ENCODE measurements around the gene AKR7A3.
"Not testable (repeated sequence)": the region's sequence is repeated elsewhere in the genome, so short reads cannot be mapped to it uniquely, and the experiment has no call there.

Gene AKR7A3

DNA sequence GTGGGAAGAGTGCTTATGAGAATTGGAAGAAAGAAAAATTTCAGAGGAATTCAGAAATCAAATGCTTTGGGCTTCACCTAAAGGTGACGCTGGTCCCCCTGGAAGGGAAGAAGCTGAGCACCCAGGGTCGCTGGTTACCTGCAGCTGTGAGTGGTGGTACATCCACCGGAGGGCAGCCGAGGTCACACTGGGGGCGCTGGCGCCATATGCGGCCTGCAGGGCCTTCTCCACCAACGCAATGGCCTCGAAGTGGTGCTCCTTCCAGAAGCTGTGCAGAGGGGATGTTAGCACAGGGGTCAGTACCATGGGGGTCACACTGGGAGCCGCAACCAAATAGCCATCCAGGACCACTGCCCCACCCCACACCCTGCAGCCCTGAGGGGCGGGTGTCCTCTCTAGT lies 17.3 kb upstream of the AKR7A3 start:
- DNase-seq (ENCODE audit: extremely low read depth, low read depth), result no peak

DNA sequence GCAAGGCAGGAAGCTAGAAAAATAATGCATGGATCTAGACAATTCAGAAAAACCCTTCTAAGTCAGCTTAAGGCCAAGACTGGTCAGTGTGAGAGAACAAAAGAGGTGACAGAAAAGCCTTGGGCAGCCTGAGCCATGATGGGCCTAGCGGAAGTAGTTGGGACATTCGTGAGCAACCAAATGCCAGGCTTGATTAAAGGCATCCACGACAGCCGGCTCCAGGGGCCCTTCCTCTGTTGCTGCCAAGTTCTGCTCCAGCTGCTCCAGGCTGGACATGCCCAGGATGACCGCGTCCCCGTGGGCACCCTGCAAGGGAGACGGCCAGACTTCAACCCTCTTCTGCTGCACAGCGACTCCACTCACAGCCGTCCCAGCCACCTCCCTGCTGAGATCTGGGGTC lies 15.5 kb upstream of the AKR7A3 start:
- not testable (repeated sequence) for DNase-seq (ENCODE audit: extremely low read depth, low read depth)

More for the DNA sequence above, 17.3 kb upstream of the AKR7A3 start:
- TF ChIP-seq, protein P1, sequence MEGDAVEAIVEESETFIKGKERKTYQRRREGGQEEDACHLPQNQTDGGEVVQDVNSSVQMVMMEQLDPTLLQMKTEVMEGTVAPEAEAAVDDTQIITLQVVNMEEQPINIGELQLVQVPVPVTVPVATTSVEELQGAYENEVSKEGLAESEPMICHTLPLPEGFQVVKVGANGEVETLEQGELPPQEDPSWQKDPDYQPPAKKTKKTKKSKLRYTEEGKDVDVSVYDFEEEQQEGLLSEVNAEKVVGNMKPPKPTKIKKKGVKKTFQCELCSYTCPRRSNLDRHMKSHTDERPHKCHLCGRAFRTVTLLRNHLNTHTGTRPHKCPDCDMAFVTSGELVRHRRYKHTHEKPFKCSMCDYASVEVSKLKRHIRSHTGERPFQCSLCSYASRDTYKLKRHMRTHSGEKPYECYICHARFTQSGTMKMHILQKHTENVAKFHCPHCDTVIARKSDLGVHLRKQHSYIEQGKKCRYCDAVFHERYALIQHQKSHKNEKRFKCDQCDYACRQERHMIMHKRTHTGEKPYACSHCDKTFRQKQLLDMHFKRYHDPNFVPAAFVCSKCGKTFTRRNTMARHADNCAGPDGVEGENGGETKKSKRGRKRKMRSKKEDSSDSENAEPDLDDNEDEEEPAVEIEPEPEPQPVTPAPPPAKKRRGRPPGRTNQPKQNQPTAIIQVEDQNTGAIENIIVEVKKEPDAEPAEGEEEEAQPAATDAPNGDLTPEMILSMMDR (IDR thresholded peaks at IDR 0.05; ENCODE audit: low read depth, low read length), result no peak

DNA sequence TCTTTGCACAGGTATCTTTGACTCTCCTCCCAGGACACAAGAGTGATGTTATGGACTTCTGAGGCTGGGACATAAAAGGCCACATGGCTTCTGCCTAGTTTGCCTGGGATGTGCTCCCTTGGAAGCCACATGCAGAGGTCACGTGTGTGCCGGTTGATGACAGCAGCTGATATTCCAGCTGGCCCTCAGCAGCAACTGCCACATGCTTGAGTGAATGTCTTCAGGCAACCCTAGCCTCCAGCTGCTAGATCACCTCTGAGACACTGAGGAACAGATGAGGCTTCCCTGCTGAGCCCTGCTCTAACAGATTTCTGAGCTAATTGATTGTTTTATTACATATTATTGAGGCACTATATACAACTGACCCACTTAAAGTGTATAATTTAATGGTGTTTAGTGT lies 11.6 kb upstream of the AKR7A3 start:
- TF ChIP-seq, protein P1 (IDR thresholded peaks at IDR 0.05; ENCODE audit: low read depth, low read length), result no peak
- no peak for DNase-seq (ENCODE audit: extremely low read depth, low read depth)

DNA sequence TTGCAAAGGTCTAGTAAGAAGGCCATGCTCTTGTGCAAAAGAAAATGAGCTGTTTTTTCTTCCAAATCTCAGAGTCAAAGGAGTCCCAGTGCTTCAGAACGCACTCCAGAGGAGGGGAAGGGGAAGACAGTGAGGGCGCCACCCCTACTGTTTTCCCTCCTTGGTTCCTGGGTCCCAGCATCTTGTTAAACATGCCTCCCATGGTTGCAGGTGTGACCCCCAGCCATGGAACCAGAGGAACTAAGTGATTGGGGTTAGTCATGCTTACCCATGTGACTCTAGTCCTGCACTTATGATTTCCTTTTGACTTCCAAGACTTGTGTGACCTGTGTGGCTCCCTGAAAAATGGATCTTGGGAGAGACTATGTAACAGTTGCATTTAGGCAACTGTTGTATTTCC lies 6.1 kb upstream of the AKR7A3 start:
- no peak for DNase-seq (ENCODE audit: extremely low read depth, low read depth)
- TF ChIP-seq, protein P1 (IDR thresholded peaks at IDR 0.05; ENCODE audit: low read depth, low read length), result no peak

DNA sequence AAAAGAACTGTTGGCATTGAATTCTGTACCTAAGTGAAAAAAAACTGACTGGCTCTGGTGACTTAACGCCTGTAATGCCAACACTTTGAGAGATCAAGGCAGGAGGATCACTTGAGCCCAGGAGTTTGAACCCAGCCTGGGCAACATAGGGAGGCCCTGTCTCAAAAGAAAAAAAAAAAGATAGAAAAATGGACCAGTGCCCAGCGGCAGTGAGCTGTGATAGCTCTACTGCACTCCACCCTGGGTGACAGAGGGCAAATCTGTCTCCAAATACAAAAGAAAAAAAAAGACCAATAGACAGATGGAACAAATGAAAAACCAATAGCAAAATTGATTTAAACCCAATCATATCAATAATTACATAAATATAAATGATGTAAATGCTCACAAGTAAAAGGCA lies 674 bp upstream of the AKR7A3 start:
- TF ChIP-seq, protein P1 (IDR thresholded peaks at IDR 0.05; ENCODE audit: low read depth, low read length), result no peak
- no peak for DNase-seq (ENCODE audit: extremely low read depth, low read depth)

DNA sequence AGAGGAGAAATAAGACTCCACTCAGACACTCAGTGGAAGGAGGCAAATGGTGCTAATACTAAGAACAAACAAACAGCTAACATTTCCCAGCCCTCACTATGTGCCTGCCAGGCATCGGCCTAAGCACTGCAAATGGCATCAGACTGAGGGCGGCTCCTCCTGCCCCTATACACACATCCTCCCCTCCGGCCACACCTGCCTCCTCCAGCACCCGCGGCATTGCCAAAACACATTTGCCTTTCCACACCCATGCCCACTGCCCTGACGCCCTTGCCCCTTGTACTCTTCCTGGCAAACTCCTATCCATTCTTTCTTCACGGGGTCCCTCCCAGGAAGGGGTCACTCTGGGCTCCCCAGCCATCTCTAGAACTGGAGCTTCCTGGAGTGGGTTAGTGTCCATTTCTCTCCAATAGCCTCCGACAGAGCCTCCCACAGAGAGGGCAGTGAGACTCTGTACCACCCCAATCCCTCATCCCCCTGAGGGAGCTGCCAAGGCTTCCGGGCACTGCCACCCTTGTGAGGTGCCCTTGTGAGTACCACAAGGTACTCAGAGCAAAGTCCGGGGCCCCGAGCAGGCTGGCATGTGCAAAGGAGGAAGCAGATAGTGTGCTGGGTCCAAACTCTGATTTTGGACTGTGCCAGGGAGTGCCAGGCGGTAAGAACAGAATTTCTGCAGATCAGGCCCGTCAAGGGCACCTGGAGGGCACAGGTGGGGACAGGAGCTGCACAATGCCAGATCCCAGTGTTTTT lies 959 bp downstream of the AKR7A3 start:
- no peak for DNase-seq (ENCODE audit: extremely low read depth, low read depth)
- TF ChIP-seq, protein P1 (IDR thresholded peaks at IDR 0.05; ENCODE audit: low read depth, low read length), result no peak

DNA sequence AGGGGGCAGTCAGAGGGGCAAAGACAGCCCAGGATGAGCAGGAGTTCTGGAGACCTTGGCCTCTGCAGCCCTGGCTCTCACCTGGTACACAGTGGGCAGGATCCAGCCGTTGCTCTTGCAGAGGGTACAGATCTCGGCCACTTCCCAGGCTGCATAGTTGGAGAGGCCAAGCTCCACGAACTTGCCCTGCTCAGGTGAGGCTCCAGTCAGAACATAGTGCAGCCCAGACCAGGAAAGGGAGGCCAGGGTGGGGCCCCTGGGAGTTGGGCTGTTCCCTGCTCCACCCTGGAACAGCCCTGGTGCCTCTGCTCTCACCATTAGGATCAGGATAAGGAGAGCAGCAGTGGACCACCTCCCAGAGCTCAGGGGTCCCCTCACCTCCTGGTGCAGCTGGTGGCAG lies 2.8 kb downstream of the AKR7A3 start:
- DNase-seq (ENCODE audit: extremely low read depth, low read depth), result not testable (repeated sequence)

DNA sequence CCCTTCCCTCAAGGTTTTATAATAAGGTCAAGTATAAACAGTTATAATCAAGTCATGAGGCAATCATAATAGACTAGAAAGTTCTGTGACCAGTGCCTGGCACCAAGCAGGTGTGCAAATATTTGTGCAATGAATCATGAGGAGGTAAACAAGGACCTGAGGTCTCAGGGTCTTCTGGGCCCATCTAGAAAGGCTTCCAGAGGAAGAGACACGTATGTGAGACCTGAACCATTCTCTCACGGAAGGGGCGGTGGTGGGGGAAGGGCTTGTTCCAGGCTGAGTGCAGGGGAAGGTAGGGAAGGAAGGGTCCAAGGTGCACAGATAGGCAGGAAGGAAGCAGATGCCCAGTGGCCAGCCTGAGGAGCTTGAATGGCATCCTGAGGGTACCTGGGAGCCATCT lies 3.2 kb downstream of the AKR7A3 start:
- DNase-seq (ENCODE audit: extremely low read depth, low read depth), result not testable (repeated sequence)

DNA sequence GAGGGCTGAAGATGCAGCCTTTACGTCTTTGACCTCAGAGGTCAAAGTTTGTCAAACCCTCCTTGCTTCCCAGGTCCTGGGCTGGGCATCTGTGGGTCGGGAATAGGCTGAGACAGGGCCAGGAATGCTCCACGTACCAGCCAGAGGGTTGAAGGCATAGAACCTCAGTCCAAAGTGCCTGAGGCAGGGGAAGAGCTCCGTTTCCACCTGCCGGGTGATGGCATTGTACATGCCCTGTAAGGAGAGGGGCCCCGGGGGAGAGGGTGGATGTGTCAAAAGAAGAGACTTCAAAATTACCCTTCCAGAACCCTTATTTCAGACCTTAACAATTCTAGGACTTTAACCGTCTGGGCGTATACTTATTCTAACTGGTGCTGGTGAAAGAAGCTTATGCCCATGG lies 3.7 kb downstream of the AKR7A3 start:
- TF ChIP-seq, protein P1 (IDR thresholded peaks at IDR 0.05; ENCODE audit: low read depth, low read length), result no peak
- DNase-seq (ENCODE audit: extremely low read depth, low read depth), result no peak

Measured in AG09319 (cell line).